SK-N-MC (cell line): ENCODE data around the gene OTX1.

Source experiments
- EZH2 ChIP-seq: fragments of 200-600 bp; sonication (generic); IDR thresholded peaks from one replicate; pipeline ENCODE4 v1.6.1; 2017; ENCODE audit warnings: antibody characterized with exemption
- FOXP2 ChIP-seq: optimal IDR thresholded peaks from 2 replicates; pipeline ENCODE3; 2011; ENCODE audit warnings: mild to moderate bottlenecking, moderate library complexity; ENCODE audit not compliant: insufficient read depth; ENCODE audit errors: extremely low read length, control extremely low read depth
- POLR2AphosphoS5 ChIP-seq: IDR thresholded peaks from 2 replicates; pipeline ENCODE4 v1.6.1; 2012; ENCODE audit warnings: mild to moderate bottlenecking, low read depth, low read length, borderline replicate concordance

GRCh38 chr2:63093502-63093901, 42.9 kb downstream of the OTX1 start:
- TF ChIP-seq POLR2AphosphoS5 (no peak), EZH2 (no peak), FOXP2 (no peak)
